Activated CD4-positive, alpha-beta T cell treated with anti-CD3 and anti-CD28 coated beads, Interleukin-2, amount 10 ng/mL, durations not matched to agents 24 days and 14 days (primary cell): Measurements from ENCODE around the gene C7orf33. TPM values are rescaled to one million over a fixed set of nuclear protein-coding genes. Genes with fewer than 3 reads are reported as not detected.

Source experiments
- total RNA-seq: library from RNA; stranded (reverse); gene quantifications from 2 replicates; pipeline ENCODE4 v1.2.3, GENCODE V29; 2022

The C7orf33 gene
- total RNA-seq, 1 donor from 2014 or later = not detected

Other genes starting within 250 kb of the C7orf33 start
- gene CUL1, start 108.1 kb downstream of the C7orf33 start, total RNA-seq = 82.2 and 82.4 TPM in 2 replicates